ENCODE data around the gene CCDC33.
A peak's percentile ranks its signal among the peaks of the same experiment; 100 is the strongest.

The CCDC33 gene

DNA sequence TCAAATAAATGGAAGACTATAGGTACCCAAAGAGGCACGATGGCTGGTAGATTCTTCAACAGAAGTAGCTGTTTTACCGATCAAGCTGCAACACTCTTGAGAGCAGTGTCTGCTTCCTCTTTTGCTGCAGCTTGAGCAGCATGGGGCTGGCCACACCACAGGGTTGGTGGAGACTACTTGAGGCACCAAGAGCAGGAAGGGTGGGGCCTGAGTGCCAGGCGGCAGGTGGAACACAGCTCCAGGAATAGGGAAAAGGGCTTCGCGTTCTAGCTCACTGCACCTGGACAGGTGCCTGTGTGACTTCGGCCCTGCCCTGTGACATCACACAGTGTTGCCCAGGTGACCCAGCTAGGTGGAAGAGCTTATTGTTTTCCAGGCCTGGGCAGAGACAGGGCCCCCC lies at the start of gene CCDC33:
Gene CCDC33 (plus strand): TSS at position 365 of the 400 bp plus-strand sequence. CDS start 394 bp downstream, outside the sequence.
- no peak for DNase-seq

- DNase-seq = no peak
Measured at GRCh38 chr15:74188216-74188615, 47.9 kb upstream of the CCDC33 start.

DNA sequence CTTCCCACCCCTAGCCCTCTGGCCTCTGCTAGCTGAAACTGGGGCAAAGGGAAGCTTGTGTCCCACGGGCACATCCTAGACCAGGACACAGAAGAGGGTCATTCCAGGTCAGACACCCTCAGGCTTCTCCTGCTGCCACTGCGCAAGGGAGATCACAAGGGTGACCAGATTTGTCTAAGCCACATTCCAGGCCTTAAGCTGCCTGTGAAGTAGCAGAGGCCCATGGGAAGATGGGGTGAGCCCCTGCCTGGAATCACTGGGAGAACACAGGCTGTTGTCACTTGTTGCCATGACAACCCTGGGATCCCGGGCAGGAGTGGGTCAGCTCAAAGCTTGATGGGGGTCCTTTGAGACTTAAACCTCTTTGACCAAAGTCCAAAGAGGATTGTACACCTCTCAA lies 44.3 kb upstream of the CCDC33 start:
- DNase-seq = no peak

GRCh38 chr15:74192751-74193150 lies 43.4 kb upstream of the CCDC33 start:
- DNase-seq = no peak

- peak; percentile 61 for DNase-seq
Measured at GRCh38 chr15:74193299-74193718, 42.8 kb upstream of the CCDC33 start.

DNA sequence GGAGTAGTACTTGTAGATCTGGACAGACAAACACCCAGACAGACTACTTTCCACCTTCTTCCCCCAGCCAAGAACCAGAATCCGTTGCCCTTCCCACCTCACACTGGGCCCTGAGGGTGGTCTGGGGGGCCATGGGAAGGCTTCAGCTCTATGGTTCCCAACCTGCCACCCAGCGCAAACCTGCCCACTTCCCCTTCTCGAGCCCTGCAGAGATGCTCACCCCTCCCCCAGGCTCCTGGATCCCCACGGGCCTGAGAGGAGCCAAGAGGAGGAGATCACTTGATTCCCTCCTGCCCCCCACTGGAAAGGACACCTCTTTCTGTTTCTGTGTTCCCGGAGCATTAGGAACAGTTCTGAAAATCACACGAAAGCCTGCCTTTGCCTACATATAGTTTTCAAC lies 42.2 kb upstream of the CCDC33 start:
- no peak for DNase-seq

- DNase-seq = no peak
Measured at GRCh38 chr15:74194572-74195559, 41.3 kb upstream of the CCDC33 start.

GRCh38 chr15:74196175-74196574 lies 40.0 kb upstream of the CCDC33 start:
- no peak for DNase-seq

DNA sequence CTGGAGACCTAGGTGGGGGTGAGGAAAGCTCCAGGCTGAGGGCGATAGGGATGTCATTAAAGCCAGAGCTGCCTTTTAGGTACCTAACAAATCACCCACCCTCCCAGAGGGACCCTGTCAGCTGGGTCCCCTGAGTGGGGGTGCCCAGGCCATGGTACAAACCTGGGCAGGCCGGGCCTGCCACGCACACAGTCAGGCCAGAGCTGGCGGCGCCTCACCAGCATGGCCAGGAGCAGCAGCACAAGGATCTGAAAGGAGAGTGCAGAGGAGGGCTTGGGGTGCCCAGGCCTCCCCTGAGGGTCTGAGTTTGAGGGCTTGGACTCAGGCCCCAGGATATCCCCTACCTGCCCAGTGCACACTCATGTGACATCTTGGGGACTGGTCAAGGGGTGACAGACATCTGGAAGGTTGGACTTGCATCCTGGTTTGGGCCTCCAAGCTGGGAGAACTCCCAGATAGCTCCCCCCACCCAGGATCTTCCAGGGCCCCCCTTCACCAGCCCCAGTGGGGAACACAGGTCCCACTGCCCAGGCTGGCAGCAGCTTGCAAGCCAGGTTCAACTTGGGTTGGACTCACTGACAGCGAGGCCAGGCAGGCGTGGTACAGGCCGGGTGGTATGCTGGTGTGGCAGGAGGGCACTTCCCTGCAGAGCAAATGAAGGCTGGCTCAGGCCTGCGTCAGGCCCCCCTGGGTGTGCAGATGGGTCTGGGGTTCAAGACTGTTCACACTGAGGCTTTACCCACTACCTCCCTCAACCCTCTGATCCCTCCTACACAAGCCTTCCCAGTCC lies 38.8 kb upstream of the CCDC33 start:
- no peak for DNase-seq

DNA sequence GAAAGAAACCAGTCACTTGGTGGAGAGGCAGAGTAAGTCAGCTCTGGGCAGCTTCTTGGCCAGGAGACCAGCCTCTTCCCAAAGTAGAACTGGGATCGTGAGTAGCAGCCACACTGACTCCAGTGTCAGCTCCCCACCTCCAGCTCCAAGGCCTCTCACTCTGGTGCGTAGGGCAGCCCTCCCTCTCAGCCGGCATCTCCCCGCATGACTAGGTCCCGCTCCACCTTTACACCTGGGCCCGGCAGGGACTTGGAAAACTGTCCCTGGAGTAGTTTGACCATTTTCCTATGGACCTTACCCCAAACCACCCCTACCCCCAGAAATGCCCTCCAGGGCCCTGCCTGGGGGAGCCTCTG lies 36.9 kb upstream of the CCDC33 start:
- no peak for DNase-seq

DNA sequence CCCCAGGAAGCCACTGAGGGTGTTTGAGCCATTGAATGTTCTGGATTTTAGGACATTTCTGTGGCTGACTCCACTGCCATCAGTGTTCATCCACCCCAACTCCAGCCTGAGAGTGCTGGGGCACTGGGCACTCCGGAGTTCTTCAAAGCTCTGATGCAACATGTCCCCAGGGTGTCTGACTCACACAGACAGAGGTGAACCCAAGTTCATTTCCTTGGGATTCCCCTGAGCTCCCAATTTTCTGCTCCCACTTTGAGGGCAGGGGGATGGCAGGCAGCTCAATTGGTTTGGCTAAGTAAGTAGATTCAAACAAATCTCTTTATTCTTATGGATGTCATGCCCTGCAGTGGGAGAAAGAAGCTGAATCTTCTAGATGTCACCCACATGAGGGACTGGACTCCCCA lies 35.7 kb upstream of the CCDC33 start:
- no peak for DNase-seq

GRCh38 chr15:74200871-74201419 lies 35.2 kb upstream of the CCDC33 start:
- DNase-seq = no peak

GRCh38 chr15:74201710-74202420 lies 34.3 kb upstream of the CCDC33 start:
- DNase-seq = no peak

- no peak for DNase-seq
Measured at GRCh38 chr15:74202452-74203401, 33.4 kb upstream of the CCDC33 start, which contains the start of gene STRA6. STRA6 (minus strand) TSS chr15:74202787; CDS start chr15:74202267, 520 bp downstream.

DNA sequence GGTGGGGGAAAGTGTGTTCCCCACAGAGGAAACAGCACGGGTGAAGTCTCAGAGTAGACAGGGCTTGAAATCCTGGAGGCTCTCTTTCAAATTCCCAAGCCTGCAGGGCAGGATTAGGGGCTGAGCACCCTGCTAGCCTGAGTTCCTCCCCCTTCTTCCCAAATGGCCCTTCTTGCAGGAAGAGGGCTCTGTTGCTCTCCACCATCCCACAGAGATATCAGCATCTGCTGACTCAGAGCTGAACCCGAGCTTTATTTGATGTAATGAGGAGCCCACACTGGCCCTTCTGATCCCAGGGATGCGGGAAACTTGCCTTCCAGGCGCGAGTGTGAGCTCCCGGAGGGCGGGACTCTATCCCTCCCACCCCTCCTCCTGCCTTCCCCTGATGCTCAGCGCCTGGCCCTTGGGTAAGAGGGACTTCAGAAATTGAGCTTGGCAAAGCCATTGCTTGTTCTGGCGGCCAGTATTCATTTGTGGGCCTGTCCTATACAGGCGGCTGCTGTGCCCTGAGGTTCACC lies 32.2 kb upstream of the CCDC33 start:
- DNase-seq = peak; percentile 61

DNA sequence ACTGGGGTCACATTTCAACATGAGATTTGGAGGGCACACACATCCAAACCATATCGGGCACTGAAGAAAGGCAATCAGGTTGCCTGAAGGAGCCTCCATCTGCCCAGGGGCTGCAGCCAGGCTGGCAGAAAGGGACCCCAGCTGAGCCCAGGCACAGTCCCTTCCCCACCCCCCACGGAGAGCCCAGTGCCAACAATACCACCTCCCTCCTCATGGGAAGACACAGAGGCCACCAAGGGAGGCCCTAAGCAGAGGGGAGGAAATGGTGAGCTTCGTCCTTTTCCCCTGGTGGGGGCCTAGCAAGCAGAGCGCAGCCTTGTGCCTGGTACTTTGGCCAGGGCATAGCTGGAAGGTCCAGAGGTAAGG lies 30.6 kb upstream of the CCDC33 start:
- peak; percentile 33 for DNase-seq

GRCh38 chr15:74206801-74207281 lies 29.3 kb upstream of the CCDC33 start:
- peak; percentile 97 for DNase-seq

DNA sequence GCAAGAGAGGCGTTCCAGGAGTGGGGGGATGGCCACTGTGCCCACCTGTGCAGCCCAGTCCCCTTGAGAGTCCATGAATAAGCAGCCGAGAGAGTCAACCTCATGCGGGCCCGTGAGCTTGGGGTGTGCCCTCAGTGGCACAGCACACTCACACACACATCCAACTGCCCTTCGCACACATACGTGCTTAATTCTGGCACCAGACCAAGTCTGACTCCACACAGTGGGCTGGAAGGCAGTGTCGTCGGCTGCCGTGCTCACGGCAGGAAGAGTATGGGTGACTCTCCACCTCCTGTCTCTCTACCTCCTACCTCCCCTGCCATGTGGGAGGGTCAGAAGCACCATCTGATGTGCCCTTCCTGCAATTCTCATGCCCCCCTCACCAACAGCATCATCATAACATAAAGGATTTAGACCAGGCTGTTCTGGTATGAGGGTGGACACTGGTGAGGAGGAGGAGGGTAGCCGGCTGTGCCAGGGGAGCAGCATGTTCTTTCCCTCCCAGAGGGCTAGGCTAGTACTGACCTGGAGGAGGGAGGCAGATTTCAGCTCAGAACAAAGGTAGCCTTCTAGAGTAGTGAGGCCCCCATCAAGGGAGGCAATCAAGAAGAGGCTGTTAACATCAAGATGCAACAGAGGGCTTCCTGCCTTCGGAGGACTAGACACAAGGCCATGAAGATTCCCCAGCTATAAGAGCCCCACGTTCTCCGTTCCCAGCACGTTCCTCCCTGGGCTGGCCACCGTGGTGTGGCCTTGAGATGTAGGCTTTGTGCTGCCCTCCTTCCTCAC lies 28.3 kb upstream of the CCDC33 start:
- DNase-seq = peak; percentile 33

GRCh38 chr15:74208496-74208895 lies 27.6 kb upstream of the CCDC33 start:
- no peak for DNase-seq

DNA sequence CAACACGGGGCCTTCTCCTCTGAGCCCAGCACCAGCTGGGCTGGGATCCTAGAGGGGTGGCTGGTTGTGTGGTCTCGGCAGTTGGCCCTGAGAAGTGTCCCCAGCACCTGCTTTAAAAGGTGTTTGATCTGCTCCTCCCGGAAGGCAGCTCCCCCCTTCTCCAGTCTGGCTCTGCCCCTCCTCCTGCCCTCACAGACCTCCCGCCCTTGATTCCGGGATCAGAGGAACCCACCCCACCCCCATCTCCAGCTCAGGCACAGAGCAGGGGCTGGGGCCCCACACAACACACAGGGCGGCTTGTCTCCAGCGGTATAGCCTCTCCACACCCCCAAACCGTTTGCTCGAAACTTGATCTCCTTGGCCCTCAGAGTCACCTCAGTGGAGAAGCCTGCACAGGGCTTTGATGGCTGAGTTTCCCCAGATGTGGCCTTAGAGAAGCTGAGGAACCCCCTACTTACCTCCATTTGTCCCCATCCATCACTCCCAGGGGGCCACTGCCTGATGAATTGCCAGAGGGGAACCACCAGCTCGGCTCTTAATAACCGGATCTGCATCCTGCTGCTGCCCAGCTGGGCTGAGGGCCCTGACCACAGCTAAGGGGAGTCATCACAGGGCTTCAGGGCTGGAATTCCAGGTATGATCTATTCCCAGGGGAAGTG lies 27.1 kb upstream of the CCDC33 start:
- no peak for DNase-seq
